ENCODE measurements around the gene TBC1D17.

- TF ChIP-seq CTCF (conservative IDR thresholded peaks at IDR 0.05; ENCODE audit: low read depth, low read length) (no peak), EZH2phosphoT487 (IDR thresholded peaks at IDR 0.05; ENCODE audit: borderline replicate concordance, low read length) (no peak)
Observed at GRCh38 chr19:49921871-49922795, 44.6 kb downstream of the TBC1D17 start.

All from PC-3 (cell line).